HepG2 (cell line): ENCODE measurements around the gene CARS2. TPM values are rescaled to one million over a fixed set of nuclear protein-coding genes. Genes with fewer than 3 reads are reported as not detected.

ENCODE experiments used
- ATAC-seq: fragments of 200-7000 bp; cut with Tn5 transposase; 3 replicates; pipeline ENCODE4 v1.9.1; 2020; ENCODE audit warnings: mild to moderate bottlenecking, moderate library complexity
- BruUV-seq: library from RNA; stranded (reverse); fragments of 400-500 nt; replicated peaks from 2 replicates; lab custom pipeline; 2021; lab: Mats Ljungman, UMichigan
- CTCF ChIA-PET: fragments of 300-600 bp; formaldehyde crosslinking; extraction: SDS; loops from one replicate; lab custom pipeline; 2021; ENCODE audit warnings: low total read pairs, inconsistent platforms, low intra/inter-chr PET ratio; lab: Yijun Ruan, JAX
- POLR2A ChIA-PET: fragments of 350-600 bp; sonication (Branson Sonifier 250); formaldehyde crosslinking; loops from one replicate; lab custom pipeline; 2020; ENCODE audit warnings: antibody characterized with exemption, inconsistent platforms; lab: Yijun Ruan, JAX
- DNase-seq: peaks from one replicate; pipeline ENCODE4 v3.0.0-alpha.2; 2015; ENCODE audit warnings: low spot score
- FAIRE-seq: peaks from 3 replicates; lab custom pipeline; 2011; peaks lifted over from hg19 to GRCh38; lab: Jason Lieb, UNC
- H2AFZ ChIP-seq: one replicate; pipeline ENCODE4 v1.6.1; 2011; ENCODE audit warnings: low read length, inconsistent platforms
- H3K27ac ChIP-seq: fragments of 300-600 bp; 3 replicates; pipeline ENCODE4 v1.8.0; 2011; ENCODE audit warnings: mixed run types, mild to moderate bottlenecking, mixed read lengths, low read length, inconsistent platforms; ENCODE audit not compliant: insufficient read depth; ENCODE audit errors: extremely low read length
- H3K27me3 ChIP-seq, 2 experiments: fragments of 200-600 bp in 1 of 2; 2 replicates in 1 of 2; 3 replicates in 1 of 2; pipeline versions ENCODE4 v1.6.0 to v1.8.0; 2011; ENCODE audit warnings: low read length in 2 of 2, mild to moderate bottlenecking in 2 of 2, moderate library complexity in 2 of 2, inconsistent platforms in 1 of 2; ENCODE audit not compliant: insufficient read depth in 2 of 2, control insufficient read depth in 1 of 2
- H3K36me3 ChIP-seq, 2 experiments: fragments of 200-600 bp in 1 of 2; replicated peaks in 1 of 2; 2 replicates in 1 of 2; 3 replicates in 1 of 2; pipeline versions ENCODE4 v1.5.1 to v1.8.0; 2011; ENCODE audit warnings: low read length in 2 of 2, inconsistent platforms in 1 of 2; ENCODE audit not compliant: insufficient read depth in 2 of 2, control insufficient read depth in 1 of 2
- H3K4me1 ChIP-seq: 2 replicates; pipeline ENCODE4 v1.5.1; 2012; ENCODE audit warnings: low read length, inconsistent platforms; ENCODE audit not compliant: insufficient read depth
- H3K4me2 ChIP-seq: 2 replicates; pipeline ENCODE4 v1.6.0; 2011; ENCODE audit warnings: low read depth, low read length, inconsistent platforms
- H3K4me3 ChIP-seq, 3 experiments: fragments of 200-600 bp in 1 of 3; sonication (generic), shearing (Covaris generic) in 1 of 3; replicated peaks in 1 of 3; 2 replicates each; pipeline ENCODE4 v1.5.1; 2011 to 2016; ENCODE audit warnings: low read length in 3 of 3, inconsistent platforms in 2 of 3, low read depth in 2 of 3, mild to moderate bottlenecking in 2 of 3, control low read depth in 1 of 3, mixed read lengths in 1 of 3; ENCODE audit not compliant: insufficient read depth in 1 of 3
- H3K79me2 ChIP-seq: one replicate; pipeline ENCODE4 v1.6.1; 2011; ENCODE audit warnings: low read length, inconsistent platforms; ENCODE audit not compliant: insufficient read depth
- H3K9ac ChIP-seq: 2 replicates; pipeline ENCODE4 v1.6.0; 2011; ENCODE audit warnings: mild to moderate bottlenecking, low read depth, low read length, inconsistent platforms; ENCODE audit not compliant: insufficient read depth
- H3K9me3 ChIP-seq: 2 replicates; pipeline ENCODE4 v1.5.1; 2012; ENCODE audit warnings: mild to moderate bottlenecking, low read length
- H4K20me1 ChIP-seq: 2 replicates; pipeline ENCODE4 v1.6.0; 2011; ENCODE audit warnings: inconsistent platforms, mild to moderate bottlenecking, low read length, moderate library complexity; ENCODE audit not compliant: insufficient read depth
- BRF2 ChIP-seq: sonication (generic); formaldehyde crosslinking; IDR thresholded peaks from 2 replicates; pipeline ENCODE4 v1.8.1; 2022; ENCODE audit warnings: mild to moderate bottlenecking, missing genetic modification reagents
- ELF4 ChIP-seq: sonication (generic); formaldehyde crosslinking; IDR thresholded peaks from 2 replicates; pipeline ENCODE4 v1.5.0; 2020; ENCODE audit warnings: missing genetic modification reagents, mild to moderate bottlenecking, moderate library complexity, borderline replicate concordance
- ETV5 ChIP-seq: IDR thresholded peaks from 2 replicates; pipeline ENCODE4 v1.6.1; 2018; ENCODE audit warnings: missing biosample characterization, missing genetic modification reagents, inconsistent platforms, borderline replicate concordance
- HNRNPK ChIP-seq: fragments of 200-400 bp; formaldehyde crosslinking; IDR thresholded peaks from 2 replicates; pipeline ENCODE4 v1.6.1; 2018; ENCODE audit warnings: low read length, low read depth, moderate library complexity, mild to moderate bottlenecking; ENCODE audit not compliant: poor library complexity, severe bottlenecking
- IRX3 ChIP-seq: sonication (generic); formaldehyde crosslinking; IDR thresholded peaks from 2 replicates; pipeline ENCODE4 v1.8.1; 2023; ENCODE audit warnings: mild to moderate bottlenecking, low read depth, missing genetic modification reagents, borderline replicate concordance
- KAT8 ChIP-seq: IDR thresholded peaks from 2 replicates; pipeline ENCODE4 v1.6.1; 2016; ENCODE audit warnings: missing genetic modification reagents, missing compliant biosample characterization
- PHB2 ChIP-seq: fragments of 450-650 bp; IDR thresholded peaks from 2 replicates; pipeline ENCODE4 v1.6.1; 2018; ENCODE audit not compliant: partially characterized antibody
- PLRG1 ChIP-seq: fragments of 450-650 bp; conservative IDR thresholded peaks from 2 replicates; pipeline ENCODE4 v1.6.1; 2016
- RBAK ChIP-seq: sonication (generic); formaldehyde crosslinking; IDR thresholded peaks from 2 replicates; pipeline ENCODE4 v1.5.1; 2020; ENCODE audit warnings: mild to moderate bottlenecking, missing genetic modification reagents
- SP1 ChIP-seq, 2 experiments: fragments of 450-650 bp in 1 of 2; sonication (generic) in 1 of 2; formaldehyde crosslinking in 1 of 2; IDR thresholded peaks; 2 replicates each; pipeline versions ENCODE4 v1.4.0 to v1.6.1; 2016 to 2020; ENCODE audit warnings: missing genetic modification reagents in 1 of 2
- TAF1 ChIP-seq: sonication (generic); formaldehyde crosslinking; IDR thresholded peaks from 2 replicates; pipeline ENCODE4 v1.4.0; 2020; ENCODE audit warnings: missing genetic modification reagents
- TEAD3 ChIP-seq: optimal IDR thresholded peaks from 2 replicates; pipeline ENCODE3; 2016; ENCODE audit warnings: borderline replicate concordance
- TRIM24 ChIP-seq: sonication (generic); formaldehyde crosslinking; IDR thresholded peaks from 2 replicates; pipeline ENCODE4 v1.8.0; 2022; ENCODE audit warnings: mild to moderate bottlenecking, missing genetic modification reagents
- ZNF33A ChIP-seq: sonication (generic); formaldehyde crosslinking; IDR thresholded peaks from 2 replicates; pipeline ENCODE4 v1.5.1; 2020; ENCODE audit warnings: missing genetic modification reagents, mild to moderate bottlenecking, moderate library complexity, borderline replicate concordance
- ZNF569 ChIP-seq: sonication (generic); formaldehyde crosslinking; IDR thresholded peaks from 2 replicates; pipeline ENCODE4 v1.5.0; 2020; ENCODE audit warnings: mild to moderate bottlenecking, missing genetic modification reagents, moderate library complexity, borderline replicate concordance
- ZNF674 ChIP-seq: sonication (generic); formaldehyde crosslinking; IDR thresholded peaks from 2 replicates; pipeline ENCODE4 v1.5.0; 2020; ENCODE audit warnings: low read depth, mild to moderate bottlenecking, missing genetic modification reagents
- ZNF773 ChIP-seq: sonication (generic); formaldehyde crosslinking; IDR thresholded peaks from 2 replicates; pipeline ENCODE4 v1.4.0; 2020; ENCODE audit warnings: missing genetic modification reagents, borderline replicate concordance
- WGBS: methylation state at CpG from one replicate; pipeline ENCODE4 v1.1.6; 2017; ENCODE audit warnings: low lambda C conversion rate; 5-methylcytosine and 5-hydroxymethylcytosine counted together
- in situ Hi-C: cut with HindIII; loops from 2 replicates; pipeline ENCODE4 v1.10.0; 2017; ENCODE audit warnings: low pct_unique_long_range_greater_than_20kb; ENCODE audit not compliant: extremely low pct_ligation_motif_present
- intact Hi-C: fragments of 100-400 bp; cut with micrococcal nuclease; formaldehyde crosslinking; loops from one replicate; pipeline ENCODE4 v1.10.0; 2022; ENCODE audit not compliant: unreplicated experiment
- polyA plus RNA-seq, 8 experiments: library from polyadenylated mRNA; depleted of rRNA in 3 of 8; stranded (reverse) in 7 of 8; unstranded in 1 of 8; fragments of >200 nt; fragmentation: Illumina TruSeq in 4 of 8; extraction: Trizol in 4 of 8; gene quantifications; 2 replicates each; pipeline versions ENCODE4 v1.2.1 to v1.2.3, GENCODE V29; 2011 to 2016; ENCODE audit warnings: low read depth in 4 of 8, missing spikeins in 1 of 8, mixed read lengths in 1 of 8; ENCODE audit not compliant: insufficient read depth in 1 of 8
- total RNA-seq, 5 experiments: library from RNA; depleted of rRNA; stranded (reverse); fragments of >200 nt; fragmentation: Illumina TruSeq; extraction: Trizol; gene quantifications; 2 replicates each; pipeline ENCODE4 v1.2.3, GENCODE V29; 2016; ENCODE audit warnings: low read depth in 1 of 5

Gene CARS2
- total and polyA plus RNA-seq, 2 of the 13 experiments (the other 11 are each of a cell fraction or from before 2014, with no cell fraction given): 41.1 to 59.3 TPM

- Histone ChIP-seq H3K9me3 (peaks cover 27% of the 10 kb centered on the region), H2AFZ (no peak overlapping the region), H3K9ac (no peak overlapping the region), H3K4me2 (no peak overlapping the region), H3K4me1 (no peaks in the 10 kb centered on the region), H4K20me1 (no peaks in the 10 kb centered on the region), H3K27ac (no peak overlapping the region), H3K36me3 (no peaks in the 10 kb centered on the region), H3K79me2 (no peaks in the 10 kb centered on the region), H3K27me3 (no peaks in the 10 kb centered on the region), H3K4me3 (no peak overlapping the region)
- WGBS: no CpG with 5 or more reads among the region's 1 CpG
- TF ChIP-seq ZNF569 (CRISPR knock-in tag): no peak
- no peak for TF ChIP-seq ZNF773 (CRISPR knock-in tag)
- no peak for TF ChIP-seq TEAD3 (CRISPR knock-in tag)
- TF ChIP-seq PLRG1: no peak
- no peak for TF ChIP-seq PHB2
- no peak for TF ChIP-seq ZNF674 (CRISPR knock-in tag)
- in situ Hi-C loops: no loop called here
- ChIA-PET POLR2A (no interaction called here), CTCF (no interaction called here)
- FAIRE-seq (no peak), DNase-seq (no peak), ATAC-seq (no peak)
- no TSS peak for BruUV-seq
- intact Hi-C loops: no loop called here
Observed at GRCh38 chr13:110743687-110744086, 37.8 kb upstream of the CARS2 start.

- H3K79me2 ChIP-seq: no peaks in the 10 kb centered on the region
- TF ChIP-seq SP1 (IDR thresholded peaks at IDR 0.05) (no peak), SP1 (CRISPR knock-in tag; IDR thresholded peaks at IDR 0.05) (no peak), BRF2 (CRISPR knock-in tag) (no peak), ZNF33A (CRISPR knock-in tag) (no peak), TRIM24 (CRISPR knock-in tag) (no peak), ETV5 (CRISPR knock-in tag) (no peak), IRX3 (CRISPR knock-in tag) (no peak), KAT8 (CRISPR knock-in tag) (no peak), RBAK (no peak), TAF1 (CRISPR knock-in tag) (no peak), HNRNPK (no peak), ELF4 (CRISPR knock-in tag) (no peak)
- no peak overlapping the region for H3K4me2 ChIP-seq
- H3K9me3 ChIP-seq: peaks cover 13% of the 10 kb centered on the region
- CTCF ChIA-PET: no interaction called here
- DNase-seq (no peak), FAIRE-seq (no peak), ATAC-seq (no peak)
- H3K9ac ChIP-seq: no peak overlapping the region
- no TSS peak for BruUV-seq
- no peaks in the 10 kb centered on the region for H3K27me3 ChIP-seq
- POLR2A ChIA-PET: no interaction called here
- H4K20me1 ChIP-seq: no peaks in the 10 kb centered on the region
- no peak overlapping the region for H2AFZ ChIP-seq
- no peaks in the 10 kb centered on the region for H3K36me3 ChIP-seq
- peaks cover 19% of the 10 kb centered on the region for H3K4me1 ChIP-seq
- H3K27ac ChIP-seq: no peak overlapping the region
- H3K4me3 ChIP-seq: no peak overlapping the region
- intact Hi-C loops (no loop called here), in situ Hi-C loops (no loop called here)
Observed at GRCh38 chr13:110737555-110737954, 31.6 kb upstream of the CARS2 start.
